GM19023 (cell line): Measurements from ENCODE around the gene QKI.

Experiments used
- ATAC-seq: cut with Tn5 transposase; IDR thresholded peaks from one replicate; pipeline ENCODE4 v1.9.1; 2021; ENCODE audit warnings: mild to moderate bottlenecking, moderate library complexity; ENCODE audit not compliant: unreplicated experiment

QKI gene

GRCh38 chr6:163390770-163391169 lies 23.7 kb upstream of the QKI start:
- no peak for ATAC-seq

GRCh38 chr6:163391985-163392384 lies 22.5 kb upstream of the QKI start:
- ATAC-seq = no peak

- no peak for ATAC-seq
Measured at GRCh38 chr6:163392533-163392932, 22.0 kb upstream of the QKI start.

- ATAC-seq = no peak
Measured at GRCh38 chr6:163393923-163394322, 20.6 kb upstream of the QKI start.

GRCh38 chr6:163394659-163395058 lies 19.9 kb upstream of the QKI start:
- ATAC-seq = no peak

GRCh38 chr6:163395122-163395830 lies 19.2 kb upstream of the QKI start:
- no peak for ATAC-seq

GRCh38 chr6:163395831-163396185 lies 18.7 kb upstream of the QKI start:
- no peak for ATAC-seq

GRCh38 chr6:163397326-163397725 lies 17.2 kb upstream of the QKI start:
- no peak for ATAC-seq

- ATAC-seq = no peak
Measured at GRCh38 chr6:163398115-163398514, 16.4 kb upstream of the QKI start.

- ATAC-seq = no peak
Measured at GRCh38 chr6:163398815-163399214, 15.7 kb upstream of the QKI start.

GRCh38 chr6:163400509-163400908 lies 14.0 kb upstream of the QKI start:
- ATAC-seq = no peak

GRCh38 chr6:163401039-163401885 lies 13.3 kb upstream of the QKI start:
- no peak for ATAC-seq

GRCh38 chr6:163402616-163403015 lies 11.9 kb upstream of the QKI start:
- no peak for ATAC-seq

- ATAC-seq = no peak
Measured at GRCh38 chr6:163404825-163405265, 9.7 kb upstream of the QKI start.

GRCh38 chr6:163405412-163406309 lies 8.9 kb upstream of the QKI start:
- ATAC-seq = peak; percentile 87

GRCh38 chr6:163406366-163406765 lies 8.2 kb upstream of the QKI start:
- ATAC-seq = peak; percentile 2

GRCh38 chr6:163406830-163407229 lies 7.7 kb upstream of the QKI start:
- no peak for ATAC-seq

GRCh38 chr6:163408352-163408991 lies 6.0 kb upstream of the QKI start:
- no peak for ATAC-seq

GRCh38 chr6:163409712-163410111 lies 4.8 kb upstream of the QKI start:
- no peak for ATAC-seq

GRCh38 chr6:163412341-163412740 lies 2.2 kb upstream of the QKI start:
- no peak for ATAC-seq
